ENCODE results near the gene RPS23.
"Not testable (repeated sequence)": the region's sequence is repeated elsewhere in the genome, so short reads cannot be mapped to it uniquely, and the experiment has no call there.

The RPS23 gene

DNA sequence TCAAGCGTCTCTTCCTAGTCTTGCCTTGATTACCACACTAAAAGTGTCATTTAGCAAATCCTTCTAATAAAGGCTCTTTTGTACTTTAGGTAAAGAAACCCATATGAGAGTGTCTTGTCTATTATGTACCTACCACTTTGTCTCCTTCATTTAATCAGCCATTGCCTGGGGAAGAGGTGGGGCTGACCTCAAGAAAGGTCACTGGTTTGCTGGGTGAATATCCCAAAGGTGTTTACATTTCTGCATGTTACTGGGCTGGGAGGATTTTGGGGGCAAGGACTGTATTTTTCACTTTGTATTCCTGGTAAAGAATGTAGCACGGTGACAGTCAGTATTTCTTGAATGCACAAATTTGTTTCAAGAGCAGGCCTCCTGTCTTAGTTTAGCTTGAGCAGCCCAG is 11.9 kb upstream of the RPS23 start:
- DNase-seq (ENCODE audit: low read depth) = no peak

DNA sequence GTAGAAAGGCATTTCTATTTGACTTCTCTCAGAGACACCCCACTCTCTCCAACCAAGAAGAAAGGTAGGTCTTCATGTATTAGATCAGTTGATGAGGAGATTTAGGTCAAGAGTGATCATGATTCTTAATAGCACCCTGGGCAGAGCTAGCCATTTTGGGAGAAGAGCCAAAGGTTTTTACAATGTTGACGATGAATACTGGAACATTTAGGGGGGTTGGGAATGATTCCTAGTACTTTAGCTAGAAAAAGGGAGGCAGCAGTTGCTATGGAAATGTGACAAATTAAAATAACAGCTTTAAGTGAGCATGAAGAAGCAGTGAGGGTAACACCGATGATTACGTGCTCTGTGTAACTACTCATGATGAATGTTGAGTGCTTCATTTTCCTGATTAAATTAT is 9.5 kb upstream of the RPS23 start:
- DNase-seq (ENCODE audit: low read depth) = no peak

- DNase-seq (ENCODE audit: low read depth) = no peak
These were observed 7.1 kb upstream of the RPS23 start for GRCh38 chr5:82285206-82285605.

- no peak for DNase-seq (ENCODE audit: low read depth)
These were observed 5.7 kb upstream of the RPS23 start for GRCh38 chr5:82283893-82284292.

GRCh38 chr5:82278711-82279370 is 687 bp upstream of the RPS23 start:
- no peak for DNase-seq (ENCODE audit: low read depth)

DNA sequence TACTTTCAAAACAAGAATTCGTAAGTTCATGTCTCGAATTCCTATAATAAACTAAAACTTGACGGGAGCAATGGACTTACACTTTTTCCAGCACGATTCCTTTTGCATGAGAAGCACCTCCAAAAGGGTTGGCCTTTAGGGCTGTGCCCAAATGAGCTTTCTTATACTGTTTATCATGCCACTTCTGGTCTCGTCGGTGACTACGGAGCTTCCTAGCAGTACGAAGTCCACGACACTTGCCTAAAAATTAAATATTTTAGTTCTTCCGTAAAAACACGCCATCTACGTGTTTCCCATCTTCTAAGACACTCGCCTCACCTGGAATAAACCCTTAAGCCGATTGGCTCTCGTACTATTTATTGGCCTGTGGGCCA is 554 bp downstream of the RPS23 start:
- DNase-seq (ENCODE audit: low read depth) = no peak

DNA sequence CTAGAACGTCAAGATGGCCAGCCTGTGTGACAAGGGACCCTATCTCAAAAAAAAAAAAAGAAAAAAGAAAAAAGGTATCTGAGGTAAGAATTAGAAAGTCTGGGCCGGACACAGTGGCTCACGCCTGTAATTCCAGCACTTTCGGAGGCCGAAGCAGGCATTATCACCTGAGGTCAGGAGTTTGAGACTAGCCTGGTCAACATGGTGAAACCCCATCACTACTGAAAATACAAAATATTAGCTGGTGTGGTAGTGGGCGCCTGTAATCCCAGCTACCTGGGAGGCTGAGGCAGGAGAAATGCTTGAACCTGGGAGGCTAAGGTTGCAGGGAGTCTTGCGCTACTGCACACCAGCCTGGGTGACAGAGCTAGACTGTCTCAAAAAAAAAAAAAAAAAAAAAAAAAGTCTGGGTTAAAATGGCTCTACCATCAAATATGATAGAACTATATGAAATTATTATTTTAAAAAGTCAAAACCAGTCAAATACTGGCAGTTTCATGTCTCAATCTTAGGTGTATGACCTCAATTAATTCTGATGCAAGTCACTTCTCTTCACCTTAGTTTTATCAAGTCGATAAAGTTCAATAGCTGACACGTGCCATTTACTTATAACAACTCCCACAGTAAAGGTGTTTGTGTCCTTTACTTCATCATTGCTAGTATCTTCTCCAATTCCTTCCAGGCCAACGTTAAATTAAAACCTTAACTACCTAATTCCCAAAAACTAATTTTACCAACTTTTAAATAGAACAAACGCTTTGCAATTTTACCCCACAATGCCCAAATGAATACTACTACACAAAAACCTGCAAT is 1.1 kb downstream of the RPS23 start:
- no peak for DNase-seq (ENCODE audit: low read depth)

GRCh38 chr5:82275216-82275664 is 2.9 kb downstream of the RPS23 start:
- DNase-seq (ENCODE audit: low read depth) = no peak

GRCh38 chr5:82274343-82275211 is 3.6 kb downstream of the RPS23 start:
- no peak for DNase-seq (ENCODE audit: low read depth)

DNA sequence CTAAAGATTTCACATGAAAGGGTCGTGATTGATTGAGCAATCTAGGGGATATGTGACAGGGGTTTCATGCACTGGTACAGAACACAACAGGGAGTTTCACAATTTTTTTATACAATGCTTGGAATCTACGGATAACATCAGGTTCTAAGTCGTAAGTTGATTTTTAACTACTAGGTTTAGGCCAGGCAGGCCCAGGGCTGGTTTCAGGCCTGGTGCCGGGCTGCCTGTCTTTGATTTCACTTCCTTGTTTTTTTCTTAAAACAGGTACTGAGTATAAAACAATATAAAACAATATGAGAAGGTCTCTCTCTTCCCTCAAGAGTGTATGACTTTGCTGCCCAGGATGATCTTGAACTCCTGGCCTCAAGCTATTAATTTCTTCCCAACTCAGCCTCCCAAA is 4.7 kb downstream of the RPS23 start:
- DNase-seq (ENCODE audit: low read depth) = not testable (repeated sequence)

DNA sequence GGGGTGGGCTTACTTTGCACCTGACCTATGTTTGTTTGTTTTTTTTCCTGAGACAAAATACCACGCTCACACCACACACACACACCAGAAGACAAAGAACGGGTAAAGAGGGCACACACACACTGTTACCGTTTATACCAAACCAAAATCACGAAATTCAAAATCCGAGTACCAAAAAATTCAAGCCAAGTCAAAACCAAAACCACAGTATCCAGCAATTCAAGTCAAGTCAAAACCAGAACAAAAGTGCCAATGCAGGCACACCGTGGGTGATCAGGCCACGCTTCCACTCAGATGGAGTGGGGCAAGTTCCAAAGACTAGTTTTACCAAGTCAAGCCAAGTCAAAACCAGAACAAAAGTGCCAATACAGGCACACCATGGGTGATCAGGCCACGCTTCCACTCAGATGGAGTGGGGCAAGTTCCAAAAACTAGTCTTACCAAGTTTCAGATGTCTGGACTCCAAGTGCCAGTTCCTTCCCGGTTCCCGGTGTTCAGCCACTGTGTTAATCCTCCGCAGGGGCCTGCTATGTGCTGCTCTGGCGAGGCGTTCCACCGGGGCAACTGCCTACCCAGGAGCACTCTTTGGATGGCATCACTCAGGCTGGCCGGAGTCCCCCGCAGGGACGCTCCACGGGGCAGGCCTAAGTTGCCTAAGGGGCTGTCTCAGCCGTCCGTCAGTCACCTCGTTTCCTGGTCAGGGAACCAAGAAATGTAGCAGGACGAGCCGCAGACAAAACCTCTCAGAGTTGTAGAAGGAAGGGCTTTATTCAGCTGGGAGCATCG is 5.4 kb downstream of the RPS23 start:
- not testable (repeated sequence) for DNase-seq (ENCODE audit: low read depth)

- not testable (repeated sequence) for DNase-seq (ENCODE audit: low read depth)
These were observed 8.8 kb downstream of the RPS23 start for GRCh38 chr5:82269363-82269762.

DNA sequence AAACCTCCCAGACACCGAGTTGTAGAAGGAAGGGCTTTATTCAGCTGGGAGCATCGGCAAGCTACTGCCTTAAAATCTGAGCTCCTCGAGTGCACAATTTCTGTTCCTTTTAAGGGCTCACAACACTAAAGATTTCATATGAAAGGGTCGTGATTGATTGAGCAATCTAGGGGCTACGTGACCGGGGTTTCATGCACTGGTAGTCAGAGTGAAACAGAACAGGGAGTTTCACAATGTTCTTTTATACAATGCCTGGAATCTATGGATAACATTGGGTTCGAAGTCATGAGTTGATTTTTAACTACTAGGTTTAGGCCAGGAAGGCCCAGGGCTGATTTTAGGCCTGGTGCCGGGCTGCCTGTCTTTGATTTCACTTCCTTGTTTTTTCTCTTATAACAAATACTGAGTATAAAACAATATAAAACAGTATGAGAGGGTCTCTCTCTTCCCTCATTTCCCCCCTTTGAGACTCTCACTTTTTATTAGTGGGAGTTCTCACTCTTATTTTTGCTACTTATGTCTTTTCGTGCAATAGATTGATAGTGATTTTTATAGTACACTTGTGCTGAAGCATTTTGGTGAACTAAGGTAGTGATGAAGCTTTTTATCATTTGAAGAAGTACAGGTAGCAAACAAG is 10.7 kb downstream of the RPS23 start:
- not testable (repeated sequence) for DNase-seq (ENCODE audit: low read depth)

GRCh38 chr5:82265047-82265446 is 13.1 kb downstream of the RPS23 start:
- no peak for DNase-seq (ENCODE audit: low read depth)

DNA sequence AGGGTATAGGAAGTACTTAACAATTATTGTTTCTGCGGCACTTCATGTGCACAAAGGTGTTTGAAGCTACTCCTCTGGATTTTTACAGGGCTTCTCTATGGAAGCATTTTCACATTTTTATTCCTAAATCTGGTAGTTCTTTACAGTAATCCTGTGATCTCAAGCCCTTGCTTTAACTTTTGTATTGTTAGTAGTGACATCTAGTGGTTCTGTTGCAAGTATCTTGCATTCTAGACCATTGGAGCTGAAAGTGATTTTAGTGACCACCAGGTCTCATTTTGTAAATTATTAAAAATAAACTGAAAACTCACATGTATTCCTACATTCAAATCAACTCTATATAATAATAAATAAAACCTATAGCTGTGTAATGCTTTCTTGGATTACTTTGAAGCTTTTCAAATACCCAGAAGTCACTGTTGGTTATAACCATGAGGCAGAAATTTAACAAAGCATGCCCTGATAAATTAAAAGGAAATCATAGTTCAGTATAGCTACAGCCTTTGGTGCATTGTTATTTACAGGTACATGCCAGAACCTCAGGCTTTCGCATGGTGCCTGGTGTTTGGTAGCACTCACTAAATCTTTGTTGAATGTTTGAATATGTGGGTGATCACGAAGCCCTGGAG is 18.9 kb downstream of the RPS23 start:
- DNase-seq (ENCODE audit: low read depth) = no peak

- no peak for DNase-seq (ENCODE audit: low read depth)
These were observed 20.4 kb downstream of the RPS23 start for GRCh38 chr5:82257729-82258128.

GRCh38 chr5:82257247-82257646 is 20.9 kb downstream of the RPS23 start:
- no peak for DNase-seq (ENCODE audit: low read depth)

- DNase-seq (ENCODE audit: low read depth) = no peak
These were observed 22.3 kb downstream of the RPS23 start for GRCh38 chr5:82255844-82256243.

DNA sequence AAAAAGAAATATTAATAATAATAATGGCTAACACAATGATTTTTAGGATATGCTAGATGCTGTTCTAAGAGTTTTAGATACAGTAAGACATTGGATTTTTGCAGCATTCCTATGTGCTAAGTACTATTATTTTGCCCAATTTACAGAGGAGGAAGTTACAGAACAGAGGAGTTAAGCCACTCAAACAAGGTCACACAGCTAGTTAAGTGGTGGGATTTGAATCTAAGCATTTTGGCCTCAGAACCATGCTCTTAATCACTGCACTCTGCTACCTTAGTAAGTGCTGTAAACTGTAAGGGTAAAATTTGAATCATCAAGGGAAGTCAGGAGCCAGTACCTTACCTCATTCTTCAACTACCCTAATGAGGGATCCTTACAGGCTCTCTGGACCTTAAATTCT is 25.4 kb downstream of the RPS23 start:
- no peak for DNase-seq (ENCODE audit: low read depth)

DNA sequence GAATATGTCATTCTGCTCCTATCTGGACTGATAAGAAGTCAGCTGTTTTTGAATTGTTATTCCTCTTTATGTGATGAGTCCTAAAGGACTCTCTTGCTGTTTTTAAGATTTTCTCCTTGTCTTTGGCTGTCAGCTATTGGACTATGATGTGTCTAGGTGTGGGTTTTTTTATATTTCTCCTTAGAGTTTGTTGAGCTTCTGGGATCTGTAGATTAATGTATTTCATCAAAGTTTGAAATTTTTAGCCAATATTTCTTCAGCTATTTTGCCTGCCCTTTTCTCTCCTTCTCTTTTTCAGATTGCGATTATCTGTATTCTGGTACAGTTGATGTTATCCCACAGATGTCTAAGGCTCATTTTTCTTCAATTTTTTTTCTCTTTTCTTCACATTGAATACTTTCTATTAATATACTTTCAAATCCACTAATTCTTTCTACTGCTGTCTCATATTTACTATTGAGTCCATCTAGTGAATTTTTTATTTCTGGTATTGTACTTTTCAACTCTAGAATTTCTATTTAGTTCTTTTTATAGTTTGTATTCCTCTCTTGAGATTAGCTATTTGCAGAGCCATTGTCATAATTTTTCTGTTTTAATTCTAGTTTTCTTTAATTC is 31.1 kb downstream of the RPS23 start:
- DNase-seq (ENCODE audit: low read depth) = no peak
